Osteocyte (in vitro differentiated cells): ENCODE measurements around the gene LRRC27. TPM values are rescaled to one million over a fixed set of nuclear protein-coding genes. Genes with fewer than 3 reads are reported as not detected.

Experiments
- DNase-seq: peaks from one replicate; pipeline ENCODE4 v3.0.0; 2021; ENCODE audit warnings: mixed read lengths; ENCODE audit not compliant: unreplicated experiment; ENCODE audit errors: extremely low spot score
- H3K27ac Mint-ChIP-seq: one replicate; pipeline ENCODE4 v1.8.0; 2021; ENCODE audit warnings: mild to moderate bottlenecking, mixed read lengths; ENCODE audit not compliant: unreplicated experiment
- H3K27me3 Mint-ChIP-seq: one replicate; pipeline ENCODE4 v1.8.0; 2021; ENCODE audit warnings: mixed read lengths; ENCODE audit not compliant: unreplicated experiment
- H3K36me3 Mint-ChIP-seq: one replicate; pipeline ENCODE4 v1.8.0; 2021; ENCODE audit warnings: mixed read lengths; ENCODE audit not compliant: unreplicated experiment
- H3K4me1 Mint-ChIP-seq: one replicate; pipeline ENCODE4 v1.8.0; 2021; ENCODE audit warnings: mixed read lengths; ENCODE audit not compliant: unreplicated experiment
- H3K4me3 Mint-ChIP-seq: one replicate; pipeline ENCODE4 v1.8.0; 2021; ENCODE audit warnings: mild to moderate bottlenecking, moderate library complexity, mixed read lengths; ENCODE audit not compliant: unreplicated experiment
- H3K9me3 Mint-ChIP-seq: one replicate; pipeline ENCODE4 v1.8.0; 2021; ENCODE audit warnings: mixed read lengths; ENCODE audit not compliant: unreplicated experiment
- total RNA-seq: library from RNA; stranded (reverse); gene quantifications from 2 replicates; pipeline ENCODE4 v1.2.1, GENCODE V29; 2021
- TF ChIP-seq, protein P1 (sequence below): fragments of 200-600 bp; sonication (generic); IDR thresholded peaks from 2 replicates; pipeline ENCODE4 v1.5.0; 2021; ENCODE audit warnings: antibody characterized with exemption, mild to moderate bottlenecking, moderate library complexity

Gene LRRC27
- total RNA-seq, 1 donor from 2014 or later = 18.9 TPM

DNA sequence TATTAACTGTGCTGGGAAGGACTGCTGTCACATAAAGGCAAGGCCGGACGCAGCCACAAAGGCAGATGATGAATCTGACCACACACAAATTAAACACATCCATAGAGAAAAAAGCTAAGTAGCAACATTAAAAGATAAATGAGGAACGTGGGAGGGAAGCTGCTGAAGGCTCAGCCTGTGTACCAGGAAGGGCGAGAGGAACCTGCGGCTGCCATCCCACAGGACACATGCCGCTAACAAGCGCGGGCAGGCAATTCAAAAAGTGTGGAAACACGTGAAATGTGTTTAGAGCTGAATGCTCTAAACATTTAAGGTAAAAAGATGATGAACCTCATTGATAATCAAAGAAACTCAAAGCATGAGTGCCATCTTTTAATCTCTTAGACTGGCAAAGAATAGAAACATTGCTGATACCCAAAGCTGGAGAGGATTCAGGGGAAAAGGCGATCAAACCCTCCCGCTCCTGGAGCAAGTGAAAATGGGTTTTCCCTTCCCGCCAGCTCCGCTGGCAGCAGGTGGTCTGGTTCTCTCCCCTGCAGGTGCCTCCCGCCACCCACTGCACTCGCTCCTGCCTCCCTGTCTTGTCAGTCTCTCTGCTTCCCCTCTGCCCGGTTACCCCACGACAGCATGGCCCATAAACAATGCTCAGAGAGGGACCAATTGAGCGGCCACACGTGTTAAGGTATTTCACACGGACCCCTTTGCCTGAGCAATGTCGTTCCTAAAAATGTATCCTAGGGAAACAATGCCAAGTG is 28.5 kb upstream of the LRRC27 start:
- Mint-ChIP-seq H3K36me3 (peaks cover 3% of the 10 kb centered on the region), H3K27ac (no peak overlapping the region), H3K4me3 (no peak overlapping the region), H3K27me3 (no peaks in the 10 kb centered on the region), H3K4me1 (peaks cover 4% of the 10 kb centered on the region), H3K9me3 (no peaks in the 10 kb centered on the region)
- no peak for DNase-seq
- TF ChIP-seq, protein P1, sequence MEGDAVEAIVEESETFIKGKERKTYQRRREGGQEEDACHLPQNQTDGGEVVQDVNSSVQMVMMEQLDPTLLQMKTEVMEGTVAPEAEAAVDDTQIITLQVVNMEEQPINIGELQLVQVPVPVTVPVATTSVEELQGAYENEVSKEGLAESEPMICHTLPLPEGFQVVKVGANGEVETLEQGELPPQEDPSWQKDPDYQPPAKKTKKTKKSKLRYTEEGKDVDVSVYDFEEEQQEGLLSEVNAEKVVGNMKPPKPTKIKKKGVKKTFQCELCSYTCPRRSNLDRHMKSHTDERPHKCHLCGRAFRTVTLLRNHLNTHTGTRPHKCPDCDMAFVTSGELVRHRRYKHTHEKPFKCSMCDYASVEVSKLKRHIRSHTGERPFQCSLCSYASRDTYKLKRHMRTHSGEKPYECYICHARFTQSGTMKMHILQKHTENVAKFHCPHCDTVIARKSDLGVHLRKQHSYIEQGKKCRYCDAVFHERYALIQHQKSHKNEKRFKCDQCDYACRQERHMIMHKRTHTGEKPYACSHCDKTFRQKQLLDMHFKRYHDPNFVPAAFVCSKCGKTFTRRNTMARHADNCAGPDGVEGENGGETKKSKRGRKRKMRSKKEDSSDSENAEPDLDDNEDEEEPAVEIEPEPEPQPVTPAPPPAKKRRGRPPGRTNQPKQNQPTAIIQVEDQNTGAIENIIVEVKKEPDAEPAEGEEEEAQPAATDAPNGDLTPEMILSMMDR = no peak

DNA sequence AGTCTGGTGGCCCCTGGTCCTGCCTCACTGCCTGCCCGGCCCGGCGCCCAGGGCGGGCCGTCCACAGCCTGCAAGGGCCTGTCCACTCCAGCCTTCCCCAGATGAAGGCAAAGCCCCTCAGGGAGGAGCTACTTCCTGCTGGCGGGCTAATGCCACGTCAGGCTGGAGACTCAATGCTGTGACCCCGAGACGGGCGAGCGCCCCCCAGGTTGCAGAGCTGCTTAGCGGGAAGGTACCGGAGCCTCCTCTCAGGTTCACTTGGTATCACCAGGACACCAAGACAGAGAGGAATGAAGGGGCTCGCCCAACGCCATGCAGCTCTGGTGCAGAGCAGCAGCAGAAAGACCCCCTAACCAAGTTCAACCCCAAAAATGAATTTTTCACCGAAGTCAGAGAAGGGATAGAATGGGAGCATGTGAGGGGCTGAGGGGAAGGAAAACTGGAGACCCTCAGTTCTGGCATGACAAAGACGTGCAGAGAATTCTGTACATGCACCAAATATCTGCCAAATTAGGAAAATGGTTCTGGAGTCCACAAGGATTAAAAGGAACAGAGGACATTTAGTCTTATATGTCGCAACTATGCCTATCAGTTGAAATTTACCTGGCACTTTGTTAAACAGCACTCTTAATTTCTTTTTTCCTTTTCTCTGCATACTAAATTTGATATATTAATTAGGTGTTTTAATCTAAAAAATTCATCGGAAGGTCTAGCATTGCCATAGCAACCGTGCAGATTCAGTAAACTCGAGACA is 27.1 kb upstream of the LRRC27 start:
- peaks cover 3% of the 10 kb centered on the region for H3K36me3 Mint-ChIP-seq
- TF ChIP-seq, protein P1 = no peak
- no peak for DNase-seq
- H3K4me1 Mint-ChIP-seq = peaks cover 7% of the 10 kb centered on the region
- H3K27ac Mint-ChIP-seq = no peak overlapping the region
- no peaks in the 10 kb centered on the region for H3K9me3 Mint-ChIP-seq
- H3K27me3 Mint-ChIP-seq = no peaks in the 10 kb centered on the region
- no peak overlapping the region for H3K4me3 Mint-ChIP-seq

DNA sequence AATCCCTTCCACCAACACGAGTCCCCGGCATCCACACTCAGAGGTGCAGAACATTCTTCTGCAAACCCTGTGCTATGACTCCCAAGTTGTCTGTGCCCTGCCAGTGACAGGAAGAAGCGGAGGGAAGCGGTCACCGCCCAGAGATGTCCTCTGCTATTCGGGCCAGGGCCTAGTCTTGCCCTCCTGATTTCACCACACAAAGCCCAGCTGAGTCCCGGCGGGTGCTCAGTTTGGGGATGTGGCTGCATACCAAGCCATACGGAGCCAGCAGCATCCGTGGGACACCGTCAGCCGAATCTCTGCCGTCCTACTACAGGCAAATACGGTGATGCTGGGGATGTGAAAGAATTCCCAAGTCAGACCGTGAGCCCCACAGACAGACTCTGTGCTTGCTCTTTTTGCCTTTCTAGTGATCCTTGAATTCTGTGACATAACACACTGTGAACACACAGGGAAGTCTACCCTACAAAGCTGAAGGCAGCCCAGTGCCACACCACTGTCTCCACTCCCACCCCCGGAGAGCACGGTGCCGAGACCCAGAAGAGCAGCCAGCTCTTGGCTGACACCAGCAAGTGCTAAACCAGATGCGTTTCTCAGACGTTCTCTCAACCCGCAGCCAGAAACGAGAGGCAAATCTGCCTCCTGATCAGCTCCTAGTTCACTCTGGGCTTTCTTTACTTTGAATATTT is 26.2 kb upstream of the LRRC27 start:
- peaks cover 7% of the 10 kb centered on the region for H3K4me1 Mint-ChIP-seq
- DNase-seq = no peak
- H3K36me3 Mint-ChIP-seq = peaks cover 3% of the 10 kb centered on the region
- H3K27me3 Mint-ChIP-seq = no peaks in the 10 kb centered on the region
- H3K4me3 Mint-ChIP-seq = peak overlapping the region; percentile 84
- H3K27ac Mint-ChIP-seq = no peak overlapping the region
- no peaks in the 10 kb centered on the region for H3K9me3 Mint-ChIP-seq
- TF ChIP-seq, protein P1 = no peak

DNA sequence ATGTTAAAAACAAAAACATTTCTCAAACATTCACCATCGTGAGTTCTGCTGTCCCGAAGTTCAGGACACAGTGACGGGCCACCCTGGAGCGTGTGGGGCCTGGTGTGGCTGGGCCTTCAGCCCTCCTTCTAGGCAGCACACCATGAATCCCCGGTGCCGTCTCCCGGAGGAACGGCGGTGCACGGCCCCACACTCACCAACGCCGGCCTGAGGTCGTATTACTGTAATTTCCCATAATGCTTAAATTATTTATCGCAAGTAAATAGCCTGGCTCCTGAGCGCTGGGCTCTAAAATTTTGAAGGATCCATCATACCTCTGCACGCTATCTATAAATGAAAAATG is 25.7 kb upstream of the LRRC27 start:
- peaks cover 7% of the 10 kb centered on the region for H3K4me1 Mint-ChIP-seq
- no peaks in the 10 kb centered on the region for H3K9me3 Mint-ChIP-seq
- TF ChIP-seq, protein P1 = no peak

More for the DNA sequence above, 25.7 kb upstream of the LRRC27 start:
- no peaks in the 10 kb centered on the region for H3K27me3 Mint-ChIP-seq
- peak overlapping the region; percentile 84 for H3K4me3 Mint-ChIP-seq
- DNase-seq = no peak
- no peak overlapping the region for H3K27ac Mint-ChIP-seq
- H3K36me3 Mint-ChIP-seq = peaks cover 5% of the 10 kb centered on the region
